HepG2 (cell line): ENCODE data around the gene LAMA5. TPM values are rescaled to one million over a fixed set of nuclear protein-coding genes. Genes with fewer than 3 reads are reported as not detected.

Experiments
- ELF3 ChIP-seq: IDR thresholded peaks from 2 replicates; pipeline ENCODE4 v1.6.1; 2016; ENCODE audit warnings: missing genetic modification reagents, missing compliant biosample characterization
- KMT2B ChIP-seq: IDR thresholded peaks from 2 replicates; pipeline ENCODE4 v1.6.1; 2016; ENCODE audit warnings: missing genetic modification reagents, missing compliant biosample characterization
- NFE2L2 ChIP-seq: fragments of 150-350 bp; IDR thresholded peaks from 2 replicates; pipeline ENCODE4 v1.6.1; 2014; ENCODE audit warnings: low read length
- RXRA ChIP-seq: sonication (generic); formaldehyde crosslinking; IDR thresholded peaks from 2 replicates; pipeline ENCODE4 v1.5.1; 2020; ENCODE audit warnings: missing genetic modification reagents
- SCMH1 ChIP-seq: sonication (generic); formaldehyde crosslinking; IDR thresholded peaks from 2 replicates; pipeline ENCODE4 v1.9.0; 2021; ENCODE audit warnings: missing genetic modification reagents, mild to moderate bottlenecking, borderline replicate concordance
- SMAD9 ChIP-seq: sonication (generic); formaldehyde crosslinking; IDR thresholded peaks from 2 replicates; pipeline ENCODE4 v1.5.1; 2020; ENCODE audit warnings: mild to moderate bottlenecking, missing genetic modification reagents
- ZNF224 ChIP-seq: sonication (generic); formaldehyde crosslinking; IDR thresholded peaks from 2 replicates; pipeline ENCODE4 v1.5.0; 2020; ENCODE audit warnings: mild to moderate bottlenecking, missing genetic modification reagents
- ZNF225 ChIP-seq: sonication (generic); formaldehyde crosslinking; IDR thresholded peaks from 2 replicates; pipeline ENCODE4 v1.4.0; 2020; ENCODE audit warnings: mild to moderate bottlenecking, missing genetic modification reagents
- ZNF331 ChIP-seq: sonication (generic); formaldehyde crosslinking; IDR thresholded peaks from 2 replicates; pipeline ENCODE4 v1.4.0; 2020; ENCODE audit warnings: missing genetic modification reagents
- ZNF337 ChIP-seq: sonication (generic); formaldehyde crosslinking; IDR thresholded peaks from 2 replicates; pipeline ENCODE4 v1.5.1; 2020; ENCODE audit warnings: missing genetic modification reagents, low read depth, mild to moderate bottlenecking, borderline replicate concordance
- ZNF567 ChIP-seq: sonication (generic); formaldehyde crosslinking; IDR thresholded peaks from 2 replicates; pipeline ENCODE4 v1.8.1; 2023; ENCODE audit warnings: mild to moderate bottlenecking, missing genetic modification reagents, borderline replicate concordance
- ZNF883 ChIP-seq: sonication (generic); formaldehyde crosslinking; IDR thresholded peaks from 2 replicates; pipeline ENCODE4 v1.5.1; 2020; ENCODE audit warnings: mild to moderate bottlenecking, missing genetic modification reagents; ENCODE audit errors: not compliant biosample characterization
- polyA plus RNA-seq, 8 experiments: library from polyadenylated mRNA; depleted of rRNA in 3 of 8; stranded (reverse) in 7 of 8; unstranded in 1 of 8; fragments of >200 nt; fragmentation: Illumina TruSeq in 4 of 8; extraction: Trizol in 4 of 8; gene quantifications; 2 replicates each; pipeline versions ENCODE4 v1.2.1 to v1.2.3, GENCODE V29; 2011 to 2016; ENCODE audit warnings: low read depth in 4 of 8, missing spikeins in 1 of 8, mixed read lengths in 1 of 8; ENCODE audit not compliant: insufficient read depth in 1 of 8
- total RNA-seq, 5 experiments: library from RNA; depleted of rRNA; stranded (reverse); fragments of >200 nt; fragmentation: Illumina TruSeq; extraction: Trizol; gene quantifications; 2 replicates each; pipeline ENCODE4 v1.2.3, GENCODE V29; 2016; ENCODE audit warnings: low read depth in 1 of 5
- TF ChIP-seq, protein P1 (sequence below): sonication (generic); formaldehyde crosslinking; IDR thresholded peaks from 2 replicates; pipeline ENCODE4 v1.4.0; 2020; ENCODE audit warnings: mild to moderate bottlenecking, missing genetic modification reagents
- TF ChIP-seq, protein P2 (sequence below): sonication (generic); formaldehyde crosslinking; IDR thresholded peaks from 2 replicates; pipeline ENCODE4 v1.4.0; 2020; ENCODE audit warnings: missing genetic modification reagents
- TF ChIP-seq, protein P3 (sequence below): sonication (generic); formaldehyde crosslinking; IDR thresholded peaks from 2 replicates; pipeline ENCODE4 v1.8.0; 2022; ENCODE audit warnings: low read depth, missing genetic modification reagents
- TF ChIP-seq, protein P4 (sequence below): IDR thresholded peaks from 2 replicates; pipeline ENCODE4 v1.6.1; 2016; ENCODE audit warnings: low read depth, borderline replicate concordance

Gene LAMA5
- total and polyA plus RNA-seq, 2 of the 13 experiments (the other 11 are each of a cell fraction or from before 2014, with no cell fraction given) = 21.0 to 44.7 TPM

DNA sequence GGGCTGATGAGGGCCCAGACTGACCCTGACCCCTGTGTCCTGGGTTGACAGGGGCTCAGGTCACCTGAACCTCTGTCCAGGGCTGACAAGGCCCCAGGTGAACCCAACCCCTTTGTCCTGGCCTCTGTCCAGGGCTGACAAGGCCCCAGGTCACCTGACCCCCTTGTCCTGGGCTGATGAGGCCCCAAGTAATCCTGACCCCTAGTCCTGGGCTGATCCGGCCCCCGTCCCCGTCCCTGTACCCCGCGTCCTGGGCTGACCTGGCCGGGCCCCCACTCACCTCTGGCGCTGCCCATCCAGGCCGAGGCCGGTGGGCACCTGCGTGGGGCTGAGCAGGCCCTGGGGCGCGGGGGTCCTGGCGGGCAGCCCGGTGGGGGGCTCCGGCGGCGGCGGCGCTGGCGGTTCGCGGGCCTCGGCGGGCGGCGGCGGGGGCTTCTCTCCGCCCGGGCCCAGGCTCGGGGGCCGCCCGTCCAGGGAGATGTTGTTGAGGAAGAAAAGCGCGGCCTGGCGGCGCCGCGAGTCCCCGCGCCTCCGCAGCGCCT, 39.6 kb upstream of the LAMA5 start (continued):
- TF ChIP-seq ZNF337 (CRISPR knock-in tag) = peak; percentile 8; the same call in 1 of the 2 replicates
- TF ChIP-seq ELF3 = 0 out of 2 replicates have a peak, but pooled peaks have one; percentile 16
- TF ChIP-seq, protein P1, sequence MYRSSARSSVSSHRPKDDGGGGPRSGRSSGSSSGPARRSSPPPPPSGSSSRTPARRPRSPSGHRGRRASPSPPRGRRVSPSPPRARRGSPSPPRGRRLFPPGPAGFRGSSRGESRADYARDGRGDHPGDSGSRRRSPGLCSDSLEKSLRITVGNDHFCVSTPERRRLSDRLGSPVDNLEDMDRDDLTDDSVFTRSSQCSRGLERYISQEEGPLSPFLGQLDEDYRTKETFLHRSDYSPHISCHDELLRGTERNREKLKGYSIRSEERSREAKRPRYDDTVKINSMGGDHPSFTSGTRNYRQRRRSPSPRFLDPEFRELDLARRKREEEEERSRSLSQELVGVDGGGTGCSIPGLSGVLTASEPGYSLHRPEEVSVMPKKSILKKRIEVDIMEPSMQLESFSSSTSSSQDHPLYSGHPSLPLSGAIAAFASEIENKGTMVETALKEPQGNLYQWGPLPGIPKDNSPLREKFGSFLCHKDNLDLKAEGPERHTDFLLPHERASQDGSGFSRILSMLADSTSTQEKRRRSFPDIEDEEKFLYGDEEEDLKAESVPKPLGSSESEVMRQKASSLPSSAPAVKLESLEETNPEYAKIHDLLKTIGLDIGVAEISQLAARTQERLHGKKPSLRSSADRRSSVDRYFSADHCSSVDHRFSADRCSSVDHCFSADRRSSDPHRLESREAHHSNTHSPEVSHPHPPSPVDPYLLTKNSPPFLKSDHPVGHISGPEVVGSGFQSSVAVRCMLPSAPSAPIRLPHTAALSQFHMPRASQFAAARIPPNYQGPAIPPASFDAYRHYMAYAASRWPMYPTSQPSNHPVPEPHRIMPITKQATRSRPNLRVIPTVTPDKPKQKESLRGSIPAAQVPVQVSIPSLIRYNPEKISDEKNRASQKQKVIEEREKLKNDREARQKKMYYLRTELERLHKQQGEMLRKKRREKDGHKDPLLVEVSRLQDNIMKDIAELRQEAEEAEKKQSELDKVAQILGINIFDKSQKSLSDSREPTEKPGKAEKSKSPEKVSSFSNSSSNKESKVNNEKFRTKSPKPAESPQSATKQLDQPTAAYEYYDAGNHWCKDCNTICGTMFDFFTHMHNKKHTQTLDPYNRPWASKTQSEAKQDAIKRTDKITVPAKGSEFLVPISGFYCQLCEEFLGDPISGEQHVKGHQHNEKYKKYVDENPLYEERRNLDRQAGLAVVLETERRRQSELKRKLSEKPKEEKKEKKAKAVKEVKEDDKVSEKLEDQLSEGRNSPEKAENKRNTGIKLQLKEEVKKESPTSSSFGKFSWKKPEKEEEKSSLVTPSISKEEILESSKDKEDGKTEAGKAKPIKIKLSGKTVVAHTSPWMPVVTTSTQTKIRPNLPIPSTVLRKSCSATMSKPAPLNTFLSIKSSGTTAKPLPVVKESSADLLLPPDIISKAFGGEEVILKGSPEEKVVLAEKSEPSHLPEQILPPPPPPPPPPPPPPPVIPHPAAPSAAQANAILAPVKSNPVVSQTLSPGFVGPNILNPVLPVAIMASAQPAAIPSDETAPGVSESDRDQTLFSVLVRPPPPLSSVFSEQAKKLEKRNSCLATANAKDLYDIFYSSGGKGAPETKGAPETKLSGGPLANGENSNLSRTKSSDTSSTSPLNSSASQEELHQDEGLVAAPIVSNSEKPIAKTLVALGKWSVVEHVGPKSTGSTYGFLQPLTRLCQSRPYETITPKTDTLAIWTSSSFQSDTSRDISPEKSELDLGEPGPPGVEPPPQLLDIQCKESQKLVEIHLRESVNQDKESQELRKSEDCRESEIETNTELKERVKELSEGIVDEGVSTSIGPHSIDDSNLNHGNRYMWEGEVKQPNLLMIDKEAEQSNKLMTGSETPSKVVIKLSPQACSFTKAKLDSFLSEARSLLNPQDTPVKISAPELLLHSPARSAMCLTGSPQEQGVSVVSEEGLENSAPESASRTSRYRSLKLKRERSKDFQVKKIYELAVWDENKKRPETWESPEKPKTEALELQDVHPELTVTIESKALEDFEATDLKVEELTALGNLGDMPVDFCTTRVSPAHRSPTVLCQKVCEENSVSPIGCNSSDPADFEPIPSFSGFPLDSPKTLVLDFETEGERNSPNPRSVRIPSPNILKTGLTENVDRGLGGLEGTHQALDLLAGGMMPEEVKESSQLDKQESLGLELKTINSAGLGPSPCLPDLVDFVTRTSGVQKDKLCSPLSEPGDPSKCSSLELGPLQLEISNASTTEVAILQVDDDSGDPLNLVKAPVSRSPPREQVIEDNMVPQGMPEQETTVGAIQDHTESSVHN (CRISPR knock-in tag) = 0 out of 2 replicates have a peak, but pooled peaks have one; percentile 47
- TF ChIP-seq, protein P2, sequence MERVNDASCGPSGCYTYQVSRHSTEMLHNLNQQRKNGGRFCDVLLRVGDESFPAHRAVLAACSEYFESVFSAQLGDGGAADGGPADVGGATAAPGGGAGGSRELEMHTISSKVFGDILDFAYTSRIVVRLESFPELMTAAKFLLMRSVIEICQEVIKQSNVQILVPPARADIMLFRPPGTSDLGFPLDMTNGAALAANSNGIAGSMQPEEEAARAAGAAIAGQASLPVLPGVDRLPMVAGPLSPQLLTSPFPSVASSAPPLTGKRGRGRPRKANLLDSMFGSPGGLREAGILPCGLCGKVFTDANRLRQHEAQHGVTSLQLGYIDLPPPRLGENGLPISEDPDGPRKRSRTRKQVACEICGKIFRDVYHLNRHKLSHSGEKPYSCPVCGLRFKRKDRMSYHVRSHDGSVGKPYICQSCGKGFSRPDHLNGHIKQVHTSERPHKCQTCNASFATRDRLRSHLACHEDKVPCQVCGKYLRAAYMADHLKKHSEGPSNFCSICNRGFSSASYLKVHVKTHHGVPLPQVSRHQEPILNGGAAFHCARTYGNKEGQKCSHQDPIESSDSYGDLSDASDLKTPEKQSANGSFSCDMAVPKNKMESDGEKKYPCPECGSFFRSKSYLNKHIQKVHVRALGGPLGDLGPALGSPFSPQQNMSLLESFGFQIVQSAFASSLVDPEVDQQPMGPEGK = peak; percentile 76
- peak; percentile 44 for TF ChIP-seq ZNF331 (CRISPR knock-in tag)
- TF ChIP-seq SMAD9 (CRISPR knock-in tag) = 0 out of 2 replicates have a peak, but pooled peaks have one; percentile 64
- TF ChIP-seq NFE2L2 = no peak
- TF ChIP-seq, protein P3, sequence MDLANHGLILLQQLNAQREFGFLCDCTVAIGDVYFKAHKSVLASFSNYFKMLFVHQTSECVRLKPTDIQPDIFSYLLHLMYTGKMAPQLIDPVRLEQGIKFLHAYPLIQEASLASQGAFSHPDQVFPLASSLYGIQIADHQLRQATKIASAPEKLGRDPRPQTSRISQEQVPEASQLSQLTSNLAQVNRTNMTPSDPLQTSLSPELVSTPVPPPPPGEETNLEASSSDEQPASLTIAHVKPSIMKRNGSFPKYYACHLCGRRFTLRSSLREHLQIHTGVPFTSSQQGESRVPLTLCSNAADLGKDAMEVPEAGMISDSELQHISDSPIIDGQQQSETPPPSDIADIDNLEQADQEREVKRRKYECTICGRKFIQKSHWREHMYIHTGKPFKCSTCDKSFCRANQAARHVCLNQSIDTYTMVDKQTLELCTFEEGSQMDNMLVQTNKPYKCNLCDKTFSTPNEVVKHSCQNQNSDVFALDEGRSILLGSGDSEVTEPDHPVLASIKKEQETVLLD (CRISPR knock-in tag) = peak; percentile 21; the same call in 1 of the 2 replicates
- no peak for TF ChIP-seq SCMH1 (CRISPR knock-in tag)
- TF ChIP-seq, protein P4, sequence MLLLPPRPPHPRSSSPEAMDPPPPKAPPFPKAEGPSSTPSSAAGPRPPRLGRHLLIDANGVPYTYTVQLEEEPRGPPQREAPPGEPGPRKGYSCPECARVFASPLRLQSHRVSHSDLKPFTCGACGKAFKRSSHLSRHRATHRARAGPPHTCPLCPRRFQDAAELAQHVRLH (CRISPR knock-in tag) = no peak
- TF ChIP-seq RXRA (CRISPR knock-in tag) = peak; percentile 98
- TF ChIP-seq ZNF225 = peak; percentile 45; the same call in 1 of the 2 replicates
- no peak; the same call in 1 of the 2 replicates for TF ChIP-seq KMT2B (CRISPR knock-in tag)
- TF ChIP-seq ZNF883 (CRISPR knock-in tag) = peak; percentile 22
- TF ChIP-seq ZNF567 = peak; percentile 37; the same call in 1 of the 2 replicates
- no peak for TF ChIP-seq ZNF224
